ENCODE data around the gene IFNAR1. TPM values are rescaled to one million over a fixed set of nuclear protein-coding genes. Genes with fewer than 3 reads are reported as not detected.

Gene IFNAR1
- total and polyA plus RNA-seq, 9 of the 15 experiments (the other 6 are each of a cell fraction or from before 2014, with no cell fraction given), result 8.6 to 31.8 (median 14.8) TPM

DNA sequence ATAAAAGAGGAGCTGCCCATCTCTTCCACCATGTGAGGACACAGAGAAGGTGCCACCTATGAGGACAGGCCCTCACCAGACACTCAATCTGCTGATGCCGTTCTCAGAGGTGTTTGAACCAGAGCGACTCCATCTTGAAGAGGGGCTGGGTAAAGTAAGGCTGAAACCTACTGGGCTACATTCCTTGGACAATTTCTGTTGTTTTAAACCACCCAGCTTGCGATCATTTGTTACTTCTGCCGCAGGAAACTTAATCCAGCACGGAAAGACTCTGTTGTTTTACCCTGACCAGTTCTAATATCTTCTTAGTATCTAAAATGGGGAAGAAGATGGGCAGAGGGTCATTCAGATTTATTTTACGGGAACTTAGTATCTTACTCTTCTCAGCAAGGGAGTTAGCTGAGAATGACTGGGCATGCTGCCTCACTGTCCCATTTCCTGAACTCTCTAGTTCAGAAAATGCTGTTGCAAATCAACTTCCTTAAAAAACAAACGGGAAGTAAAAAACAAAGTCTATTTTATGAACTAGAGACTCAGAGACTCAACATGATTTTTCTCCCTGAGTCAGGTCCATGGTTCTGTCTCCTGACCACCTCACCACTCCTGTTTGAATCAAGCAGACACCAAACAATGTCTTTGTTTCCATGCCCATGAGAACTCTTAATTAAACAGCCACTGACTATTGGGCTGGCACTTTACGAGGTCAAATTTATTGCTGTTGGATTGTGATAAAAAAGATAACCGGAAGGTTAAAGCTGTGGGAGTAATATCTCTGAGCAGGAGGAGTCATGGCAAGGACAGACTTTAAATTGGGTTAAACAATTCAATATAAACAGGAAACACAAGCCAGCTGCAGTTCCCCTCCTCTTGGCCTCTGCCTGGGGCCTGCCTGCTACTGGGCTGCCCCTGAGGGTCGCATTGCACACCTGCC is 23.8 kb upstream of the IFNAR1 start (continued):
- TF ChIP-seq ZNF75A (CRISPR knock-in tag; IDR thresholded peaks at IDR 0.05), result peak; percentile 80
- TF ChIP-seq, protein P1, sequence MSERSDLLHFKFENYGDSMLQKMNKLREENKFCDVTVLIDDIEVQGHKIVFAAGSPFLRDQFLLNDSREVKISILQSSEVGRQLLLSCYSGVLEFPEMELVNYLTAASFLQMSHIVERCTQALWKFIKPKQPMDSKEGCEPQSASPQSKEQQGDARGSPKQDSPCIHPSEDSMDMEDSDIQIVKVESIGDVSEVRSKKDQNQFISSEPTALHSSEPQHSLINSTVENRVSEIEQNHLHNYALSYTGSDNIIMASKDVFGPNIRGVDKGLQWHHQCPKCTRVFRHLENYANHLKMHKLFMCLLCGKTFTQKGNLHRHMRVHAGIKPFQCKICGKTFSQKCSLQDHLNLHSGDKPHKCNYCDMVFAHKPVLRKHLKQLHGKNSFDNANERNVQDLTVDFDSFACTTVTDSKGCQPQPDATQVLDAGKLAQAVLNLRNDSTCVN (CRISPR knock-in tag; IDR thresholded peaks at IDR 0.05), result peak; percentile 94; the same call in 1 of the 2 replicates
- TF ChIP-seq MAZ (CRISPR knock-in tag; conservative IDR thresholded peaks at IDR 0.05 in 1 of 2, IDR thresholded peaks at IDR 0.05 in 1 of 2), result peak; percentile 18 to 83; a peak in 2 of 4 replicates
- no peak for TF ChIP-seq MYNN (IDR thresholded peaks at IDR 0.05)
- no peak for TF ChIP-seq MYNN (CRISPR knock-in tag; IDR thresholded peaks at IDR 0.05)
- TF ChIP-seq ZNF41 (CRISPR knock-in tag; conservative IDR thresholded peaks at IDR 0.05), result peak; percentile 93
- TF ChIP-seq ZNF717 (CRISPR knock-in tag; IDR thresholded peaks at IDR 0.05), result 0 out of 2 replicates have a peak, but pooled peaks have one; percentile 72
- no peak for TF ChIP-seq TCF7 (IDR thresholded peaks at IDR 0.05; ENCODE audit: borderline replicate concordance)
- TF ChIP-seq HMGN3 (IDR thresholded peaks at IDR 0.05; ENCODE audit: borderline replicate concordance, extremely low read depth, insufficient read length, low read depth, low read length), result no peak
- TF ChIP-seq BDP1 (IDR thresholded peaks at IDR 0.05; ENCODE audit: insufficient read depth, insufficient read length), result no peak
- TF ChIP-seq PRMT5 (CRISPR knock-in tag; IDR thresholded peaks at IDR 0.05), result no peak
- no peak for TF ChIP-seq PHB (CRISPR knock-in tag; IDR thresholded peaks at IDR 0.05)
- TF ChIP-seq CREM (IDR thresholded peaks at IDR 0.05; ENCODE audit: low read depth), result peak; percentile 24; the same call in 1 of the 2 replicates
- peak; percentile 37; the same call in 1 of the 2 replicates for TF ChIP-seq ZBTB7A (IDR thresholded peaks at IDR 0.05; ENCODE audit: borderline replicate concordance, control insufficient read depth, low read depth, low read length)
- TF ChIP-seq ZNF586 (CRISPR knock-in tag; conservative IDR thresholded peaks at IDR 0.05), result peak; percentile 82; the same call in 1 of the 2 replicates
- TF ChIP-seq ZNF311 (CRISPR knock-in tag; IDR thresholded peaks at IDR 0.05), result peak; percentile 98
- TF ChIP-seq TAF15 (IDR thresholded peaks at IDR 0.05; ENCODE audit: low read depth, low read length), result no peak
- TF ChIP-seq, protein P2, sequence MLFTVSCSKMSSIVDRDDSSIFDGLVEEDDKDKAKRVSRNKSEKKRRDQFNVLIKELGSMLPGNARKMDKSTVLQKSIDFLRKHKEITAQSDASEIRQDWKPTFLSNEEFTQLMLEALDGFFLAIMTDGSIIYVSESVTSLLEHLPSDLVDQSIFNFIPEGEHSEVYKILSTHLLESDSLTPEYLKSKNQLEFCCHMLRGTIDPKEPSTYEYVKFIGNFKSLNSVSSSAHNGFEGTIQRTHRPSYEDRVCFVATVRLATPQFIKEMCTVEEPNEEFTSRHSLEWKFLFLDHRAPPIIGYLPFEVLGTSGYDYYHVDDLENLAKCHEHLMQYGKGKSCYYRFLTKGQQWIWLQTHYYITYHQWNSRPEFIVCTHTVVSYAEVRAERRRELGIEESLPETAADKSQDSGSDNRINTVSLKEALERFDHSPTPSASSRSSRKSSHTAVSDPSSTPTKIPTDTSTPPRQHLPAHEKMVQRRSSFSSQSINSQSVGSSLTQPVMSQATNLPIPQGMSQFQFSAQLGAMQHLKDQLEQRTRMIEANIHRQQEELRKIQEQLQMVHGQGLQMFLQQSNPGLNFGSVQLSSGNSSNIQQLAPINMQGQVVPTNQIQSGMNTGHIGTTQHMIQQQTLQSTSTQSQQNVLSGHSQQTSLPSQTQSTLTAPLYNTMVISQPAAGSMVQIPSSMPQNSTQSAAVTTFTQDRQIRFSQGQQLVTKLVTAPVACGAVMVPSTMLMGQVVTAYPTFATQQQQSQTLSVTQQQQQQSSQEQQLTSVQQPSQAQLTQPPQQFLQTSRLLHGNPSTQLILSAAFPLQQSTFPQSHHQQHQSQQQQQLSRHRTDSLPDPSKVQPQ (CRISPR knock-in tag; IDR thresholded peaks at IDR 0.05; ENCODE audit: borderline replicate concordance), result 0 out of 2 replicates have a peak, but pooled peaks have one; percentile 29
- TF ChIP-seq, protein P3, sequence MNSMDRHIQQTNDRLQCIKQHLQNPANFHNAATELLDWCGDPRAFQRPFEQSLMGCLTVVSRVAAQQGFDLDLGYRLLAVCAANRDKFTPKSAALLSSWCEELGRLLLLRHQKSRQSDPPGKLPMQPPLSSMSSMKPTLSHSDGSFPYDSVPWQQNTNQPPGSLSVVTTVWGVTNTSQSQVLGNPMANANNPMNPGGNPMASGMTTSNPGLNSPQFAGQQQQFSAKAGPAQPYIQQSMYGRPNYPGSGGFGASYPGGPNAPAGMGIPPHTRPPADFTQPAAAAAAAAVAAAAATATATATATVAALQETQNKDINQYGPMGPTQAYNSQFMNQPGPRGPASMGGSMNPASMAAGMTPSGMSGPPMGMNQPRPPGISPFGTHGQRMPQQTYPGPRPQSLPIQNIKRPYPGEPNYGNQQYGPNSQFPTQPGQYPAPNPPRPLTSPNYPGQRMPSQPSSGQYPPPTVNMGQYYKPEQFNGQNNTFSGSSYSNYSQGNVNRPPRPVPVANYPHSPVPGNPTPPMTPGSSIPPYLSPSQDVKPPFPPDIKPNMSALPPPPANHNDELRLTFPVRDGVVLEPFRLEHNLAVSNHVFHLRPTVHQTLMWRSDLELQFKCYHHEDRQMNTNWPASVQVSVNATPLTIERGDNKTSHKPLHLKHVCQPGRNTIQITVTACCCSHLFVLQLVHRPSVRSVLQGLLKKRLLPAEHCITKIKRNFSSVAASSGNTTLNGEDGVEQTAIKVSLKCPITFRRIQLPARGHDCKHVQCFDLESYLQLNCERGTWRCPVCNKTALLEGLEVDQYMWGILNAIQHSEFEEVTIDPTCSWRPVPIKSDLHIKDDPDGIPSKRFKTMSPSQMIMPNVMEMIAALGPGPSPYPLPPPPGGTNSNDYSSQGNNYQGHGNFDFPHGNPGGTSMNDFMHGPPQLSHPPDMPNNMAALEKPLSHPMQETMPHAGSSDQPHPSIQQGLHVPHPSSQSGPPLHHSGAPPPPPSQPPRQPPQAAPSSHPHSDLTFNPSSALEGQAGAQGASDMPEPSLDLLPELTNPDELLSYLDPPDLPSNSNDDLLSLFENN (IDR thresholded peaks at IDR 0.05; ENCODE audit: low read depth in 2 of 2, low read length in 2 of 2), result no peak; a peak in 1 of 4 replicates
- TF ChIP-seq FOXP1 (CRISPR knock-in tag; IDR thresholded peaks at IDR 0.05), result no peak
- peak; percentile 96 for TF ChIP-seq MEF2D (tag; conservative IDR thresholded peaks at IDR 0.05; ENCODE audit: low read depth)
